SH-SY5Y (cell line): ENCODE data around the gene GNAI2.

Source experiments
- GATA2 ChIP-seq: IDR thresholded peaks from 2 replicates; pipeline ENCODE4 v1.6.1; 2011; ENCODE audit warnings: mild to moderate bottlenecking, low read depth, low read length
- GATA3 ChIP-seq: IDR thresholded peaks from 2 replicates; pipeline ENCODE4 v1.6.1; 2011; ENCODE audit warnings: low read depth, mild to moderate bottlenecking, low read length, moderate library complexity

DNA sequence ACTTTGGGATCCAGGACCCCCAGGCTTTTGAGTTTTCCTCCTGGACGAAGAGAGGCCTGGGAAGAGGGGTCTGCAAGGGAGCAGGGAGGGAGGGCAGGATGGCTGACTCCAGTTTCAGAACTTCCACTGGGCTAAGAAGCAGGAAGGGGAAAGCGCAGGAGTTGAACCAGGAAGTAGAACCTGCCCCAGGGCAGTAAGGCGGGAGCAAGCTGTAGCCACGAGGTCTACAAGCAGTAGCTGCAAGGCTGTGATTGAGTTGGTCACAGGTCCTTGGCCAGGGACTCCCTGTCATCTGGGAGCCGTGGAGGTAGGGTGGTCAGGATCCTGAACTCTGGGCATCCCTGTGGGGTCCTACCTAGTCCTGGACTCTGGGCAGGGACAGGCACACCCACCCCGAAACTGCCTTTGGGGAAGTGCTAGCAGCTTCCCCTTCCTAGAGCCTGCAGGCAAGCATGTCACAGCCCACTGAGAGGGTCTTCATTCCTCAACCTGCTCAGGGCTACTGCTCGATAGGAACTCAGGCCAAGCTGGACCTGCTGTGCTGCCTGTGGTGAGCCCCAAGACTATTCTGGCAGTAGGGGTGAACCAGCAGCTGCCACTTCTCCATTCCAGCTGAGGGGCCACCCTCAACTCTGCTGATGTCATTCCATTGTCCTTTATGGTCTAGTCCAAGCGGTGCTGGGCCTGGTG is 5.8 kb upstream of the GNAI2 start:
- TF ChIP-seq GATA2, result no peak
- no peak for TF ChIP-seq GATA3
